Osteoblast (primary cell): Measurements from ENCODE around the gene CRIP3. TPM values are rescaled to one million over a fixed set of nuclear protein-coding genes. Genes with fewer than 3 reads are reported as not detected.
A peak's percentile ranks its signal among the peaks of the same experiment; 100 is the strongest.

ENCODE experiments used
- DNase-seq: peaks from one replicate; pipeline ENCODE4 v3.0.0; 2011; ENCODE audit warnings: low spot score, mixed read lengths; ENCODE audit not compliant: insufficient read length; ENCODE audit errors: missing footprints
- H2AFZ ChIP-seq: 2 replicates; pipeline ENCODE4 v1.6.0; 2011; ENCODE audit warnings: mild to moderate bottlenecking, low read length
- H3K27ac ChIP-seq: 2 replicates; pipeline ENCODE4 v1.5.1; 2011; ENCODE audit warnings: mild to moderate bottlenecking, low read depth, low read length, moderate library complexity
- H3K27me3 ChIP-seq: 2 replicates; pipeline ENCODE4 v1.6.0; 2012; ENCODE audit warnings: mild to moderate bottlenecking, control low read depth, inconsistent platforms, low read length, moderate library complexity; ENCODE audit not compliant: insufficient read depth
- H3K36me3 ChIP-seq: 2 replicates; pipeline ENCODE4 v1.5.1; 2011; ENCODE audit warnings: mild to moderate bottlenecking, low read length, control low read depth, moderate library complexity; ENCODE audit not compliant: insufficient read depth
- H3K4me1 ChIP-seq: 2 replicates; pipeline ENCODE4 v1.5.1; 2011; ENCODE audit warnings: mild to moderate bottlenecking, low read length, control low read depth, moderate library complexity; ENCODE audit not compliant: insufficient read depth
- H3K4me2 ChIP-seq: 2 replicates; pipeline ENCODE4 v1.6.0; 2011; ENCODE audit warnings: mild to moderate bottlenecking, low read length; ENCODE audit not compliant: insufficient read depth
- H3K4me3 ChIP-seq: fragments of 200-600 bp; sonication (generic); 3 replicates; pipeline ENCODE4 v1.5.1; 2012; ENCODE audit warnings: mild to moderate bottlenecking, low read length, inconsistent platforms; ENCODE audit not compliant: insufficient read depth
- H3K79me2 ChIP-seq: 2 replicates; pipeline ENCODE4 v1.6.0; 2012; ENCODE audit warnings: mild to moderate bottlenecking, low read length, control low read depth, inconsistent platforms; ENCODE audit not compliant: insufficient read depth
- H3K9me3 ChIP-seq: 2 replicates; pipeline ENCODE4 v1.5.1; 2011; ENCODE audit warnings: low read depth, low read length, control low read depth
- H4K20me1 ChIP-seq: 2 replicates; pipeline ENCODE4 v1.6.0; 2012; ENCODE audit warnings: mild to moderate bottlenecking, low read length, control low read depth; ENCODE audit not compliant: insufficient read depth
- total RNA-seq: library from RNA; depleted of rRNA; stranded (reverse); fragments of >200 nt; gene quantifications from 2 replicates; pipeline ENCODE4 v1.2.3, GENCODE V29; 2012
- TF ChIP-seq, protein P1 (sequence below): IDR thresholded peaks from 2 replicates; pipeline ENCODE4 v1.5.1; 2011; ENCODE audit warnings: mild to moderate bottlenecking, low read depth, low read length, moderate library complexity; ENCODE audit errors: extremely low read depth

The CRIP3 gene
- total RNA-seq, 1 donor: not detected

- TF ChIP-seq, protein P1, sequence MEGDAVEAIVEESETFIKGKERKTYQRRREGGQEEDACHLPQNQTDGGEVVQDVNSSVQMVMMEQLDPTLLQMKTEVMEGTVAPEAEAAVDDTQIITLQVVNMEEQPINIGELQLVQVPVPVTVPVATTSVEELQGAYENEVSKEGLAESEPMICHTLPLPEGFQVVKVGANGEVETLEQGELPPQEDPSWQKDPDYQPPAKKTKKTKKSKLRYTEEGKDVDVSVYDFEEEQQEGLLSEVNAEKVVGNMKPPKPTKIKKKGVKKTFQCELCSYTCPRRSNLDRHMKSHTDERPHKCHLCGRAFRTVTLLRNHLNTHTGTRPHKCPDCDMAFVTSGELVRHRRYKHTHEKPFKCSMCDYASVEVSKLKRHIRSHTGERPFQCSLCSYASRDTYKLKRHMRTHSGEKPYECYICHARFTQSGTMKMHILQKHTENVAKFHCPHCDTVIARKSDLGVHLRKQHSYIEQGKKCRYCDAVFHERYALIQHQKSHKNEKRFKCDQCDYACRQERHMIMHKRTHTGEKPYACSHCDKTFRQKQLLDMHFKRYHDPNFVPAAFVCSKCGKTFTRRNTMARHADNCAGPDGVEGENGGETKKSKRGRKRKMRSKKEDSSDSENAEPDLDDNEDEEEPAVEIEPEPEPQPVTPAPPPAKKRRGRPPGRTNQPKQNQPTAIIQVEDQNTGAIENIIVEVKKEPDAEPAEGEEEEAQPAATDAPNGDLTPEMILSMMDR: no peak
- Histone ChIP-seq H3K9me3 (no peaks in the 10 kb centered on the region), H3K4me2 (peak overlapping the region; percentile 74), H3K27me3 (peaks cover 25% of the 10 kb centered on the region), H3K36me3 (no peaks in the 10 kb centered on the region), H2AFZ (no peak overlapping the region), H3K79me2 (no peaks in the 10 kb centered on the region), H3K4me1 (peaks cover 9% of the 10 kb centered on the region), H4K20me1 (no peaks in the 10 kb centered on the region), H3K4me3 (peak overlapping the region; percentile 59), H3K27ac (no peak overlapping the region)
- DNase-seq: peak; percentile 89
Observed at GRCh38 chr6:43268782-43269272, 39.8 kb downstream of the CRIP3 start.

GRCh38 chr6:43268355-43268700 lies 40.3 kb downstream of the CRIP3 start:
- Histone ChIP-seq H3K27me3 (peaks cover 22% of the 10 kb centered on the region), H3K79me2 (no peaks in the 10 kb centered on the region), H2AFZ (no peak overlapping the region)

DNA sequence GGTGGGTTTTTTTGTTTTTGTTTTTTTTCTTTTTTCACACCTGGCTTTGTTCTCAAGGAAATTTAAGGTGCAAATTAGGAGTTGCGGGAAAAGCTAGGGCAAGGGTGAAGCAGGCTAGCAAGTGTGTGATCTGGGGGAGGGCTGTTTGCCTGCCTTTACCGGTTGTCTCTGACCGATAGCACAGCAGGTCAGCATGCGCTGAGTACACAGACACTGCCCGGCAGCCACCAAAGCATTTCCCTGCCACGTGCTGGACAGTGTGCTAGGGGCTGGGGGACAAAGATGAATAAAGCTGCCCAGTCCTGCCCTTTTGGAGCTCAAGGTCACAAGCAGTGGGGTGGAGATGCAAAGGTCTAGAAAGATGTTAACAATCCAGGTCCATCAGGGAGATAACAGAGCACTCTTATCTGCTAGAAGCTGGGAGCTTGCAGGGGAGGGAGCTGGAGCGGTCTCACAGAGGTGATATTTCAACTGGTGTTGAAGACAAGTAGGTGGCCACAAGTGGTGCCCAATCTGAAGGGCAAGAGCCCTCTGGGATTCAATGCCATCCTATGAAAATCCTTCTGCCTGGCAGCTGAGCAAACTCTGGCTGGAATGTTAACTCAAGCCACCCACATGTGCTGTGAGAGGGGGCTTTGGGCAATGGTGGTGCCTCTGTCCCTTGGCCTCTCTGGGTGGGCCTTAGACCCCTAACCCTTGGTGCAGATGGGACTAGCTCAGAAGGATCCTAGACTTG lies 40.8 kb downstream of the CRIP3 start:
- peaks cover 9% of the 10 kb centered on the region for H3K4me1 ChIP-seq
- no peaks in the 10 kb centered on the region for H3K79me2 ChIP-seq
- TF ChIP-seq, protein P1: no peak
- peaks cover 20% of the 10 kb centered on the region for H3K27me3 ChIP-seq
- H3K4me2 ChIP-seq: no peak overlapping the region
- peak; percentile 77 for DNase-seq
- no peak overlapping the region for H2AFZ ChIP-seq
- no peak overlapping the region for H3K27ac ChIP-seq
- H3K9me3 ChIP-seq: no peaks in the 10 kb centered on the region
- no peaks in the 10 kb centered on the region for H3K36me3 ChIP-seq
- H3K4me3 ChIP-seq: no peak overlapping the region
- H4K20me1 ChIP-seq: no peaks in the 10 kb centered on the region

More at GRCh38 chr6:43268355-43268700, 40.3 kb downstream of the CRIP3 start:
- Histone ChIP-seq H3K4me1 (peaks cover 9% of the 10 kb centered on the region), H3K36me3 (no peaks in the 10 kb centered on the region), H4K20me1 (no peaks in the 10 kb centered on the region), H3K27ac (no peak overlapping the region), H3K4me3 (no peak overlapping the region), H3K4me2 (no peak overlapping the region), H3K9me3 (no peaks in the 10 kb centered on the region)
- TF ChIP-seq, protein P1: no peak
- peak; percentile 79 for DNase-seq

GRCh38 chr6:43265564-43265963 lies 43.1 kb downstream of the CRIP3 start:
- Histone ChIP-seq H3K9me3 (no peaks in the 10 kb centered on the region), H4K20me1 (no peaks in the 10 kb centered on the region), H3K4me1 (peaks cover 9% of the 10 kb centered on the region), H3K36me3 (no peaks in the 10 kb centered on the region), H3K79me2 (no peaks in the 10 kb centered on the region), H3K4me3 (no peak overlapping the region), H3K27ac (no peak overlapping the region), H2AFZ (no peak overlapping the region), H3K27me3 (peaks cover 20% of the 10 kb centered on the region), H3K4me2 (no peak overlapping the region)
- TF ChIP-seq, protein P1: no peak
- no peak for DNase-seq
